NCI-H1105 (cell line): Measurements from ENCODE around the gene TANC2.

ENCODE experiments used
- DNase-seq: peaks from one replicate; lab custom pipeline; 2025; lab: John Stamatoyannopoulos, UW

TANC2 gene

DNA sequence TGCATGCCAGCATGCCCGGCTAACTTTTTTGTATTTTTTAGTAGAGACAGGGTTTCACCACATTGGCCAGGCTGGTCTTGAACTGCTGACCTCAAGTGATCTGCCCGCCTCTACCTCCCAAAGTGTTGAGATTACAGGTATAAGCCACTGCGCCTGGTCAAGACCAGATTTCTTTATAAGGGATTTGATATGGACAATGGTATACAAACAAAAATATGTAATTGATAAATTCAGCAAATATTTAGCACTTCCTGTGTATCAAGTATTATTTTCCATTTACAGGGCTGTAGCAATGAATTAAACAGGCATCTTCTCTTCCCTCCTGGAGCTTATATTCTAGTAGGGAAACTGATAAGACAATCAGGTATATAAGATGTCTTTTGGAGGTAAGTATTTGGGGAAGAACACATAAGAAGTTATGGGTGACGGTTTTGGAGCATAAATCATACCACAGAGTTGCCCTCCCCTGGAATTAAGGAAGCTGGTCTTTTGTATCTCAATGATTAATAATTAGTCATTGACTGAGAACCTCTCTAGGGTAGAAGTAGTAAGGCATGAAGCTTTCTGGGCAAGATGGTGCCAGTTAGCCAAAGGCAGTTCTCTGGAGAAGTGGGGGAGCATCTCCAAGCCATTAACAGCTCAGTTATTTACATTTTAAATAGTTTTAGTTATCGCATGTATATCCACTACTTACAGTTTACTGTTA lies 35.8 kb downstream of the TANC2 start:
- no peak for DNase-seq

DNA sequence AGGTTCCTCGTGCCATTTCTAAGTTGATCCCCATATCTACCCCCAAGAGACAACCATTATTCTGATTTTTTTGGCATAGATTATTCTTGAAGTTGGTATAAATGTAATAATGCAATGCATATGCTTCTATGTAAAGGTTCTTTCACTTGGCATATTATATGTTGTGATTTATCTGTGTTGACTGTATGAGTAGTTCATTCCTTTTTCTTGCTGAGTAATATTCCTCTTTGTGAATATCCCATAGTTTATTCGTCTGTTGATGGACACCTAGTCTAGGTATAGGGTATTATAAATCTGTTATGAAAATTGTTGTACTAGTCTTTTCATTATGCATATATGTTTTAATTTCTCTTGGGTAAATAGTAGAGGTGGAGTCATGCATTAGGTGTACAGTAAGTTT lies 36.6 kb downstream of the TANC2 start:
- DNase-seq: no peak

DNA sequence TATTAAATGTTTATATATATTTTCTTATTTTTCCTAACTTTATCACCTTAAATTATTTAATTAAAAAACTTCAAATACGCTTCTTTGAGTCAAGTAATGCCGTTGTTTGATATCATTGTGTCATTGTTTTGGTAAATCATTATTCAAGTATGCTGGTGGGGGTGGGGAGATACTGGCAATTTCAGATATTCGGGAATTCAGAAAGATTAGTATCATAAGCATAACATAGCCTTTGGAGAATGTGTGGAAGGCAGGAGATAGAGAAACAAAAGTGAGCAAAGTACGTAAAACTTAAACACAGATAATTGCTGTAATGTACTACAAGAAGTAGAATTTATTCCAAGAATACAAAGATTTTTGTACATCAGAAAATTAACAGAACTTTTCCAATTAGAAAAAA lies 49.8 kb downstream of the TANC2 start:
- no peak for DNase-seq
